ENCODE results near the gene ITGA8.

Gene ITGA8

GRCh38 chr10:15735763-15736162 is 16.0 kb upstream of the ITGA8 start:
- DNase-seq (ENCODE audit: low read depth), result no peak

DNA sequence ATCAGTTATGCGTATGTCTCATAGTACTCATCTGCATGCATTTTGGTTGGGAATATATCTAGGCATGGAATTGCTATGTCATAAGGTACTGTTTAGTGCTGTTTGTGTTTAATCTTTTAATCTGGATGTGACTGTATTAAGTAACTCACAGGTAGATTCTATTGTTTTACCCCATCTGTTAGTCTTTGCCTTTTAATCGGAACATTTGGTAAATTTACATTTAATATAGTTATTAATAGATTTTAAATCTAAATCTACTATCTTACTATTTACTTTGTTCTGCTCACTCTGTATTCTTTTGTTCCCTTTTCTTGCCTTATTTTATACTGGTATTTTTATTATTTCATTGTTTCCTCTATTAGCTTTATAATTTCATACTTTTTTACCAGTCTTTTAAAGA is 10.6 kb upstream of the ITGA8 start:
- no peak for DNase-seq (ENCODE audit: low read depth)

- no peak for DNase-seq (ENCODE audit: low read depth)
These were observed 10.2 kb upstream of the ITGA8 start for GRCh38 chr10:15729890-15730289.

DNA sequence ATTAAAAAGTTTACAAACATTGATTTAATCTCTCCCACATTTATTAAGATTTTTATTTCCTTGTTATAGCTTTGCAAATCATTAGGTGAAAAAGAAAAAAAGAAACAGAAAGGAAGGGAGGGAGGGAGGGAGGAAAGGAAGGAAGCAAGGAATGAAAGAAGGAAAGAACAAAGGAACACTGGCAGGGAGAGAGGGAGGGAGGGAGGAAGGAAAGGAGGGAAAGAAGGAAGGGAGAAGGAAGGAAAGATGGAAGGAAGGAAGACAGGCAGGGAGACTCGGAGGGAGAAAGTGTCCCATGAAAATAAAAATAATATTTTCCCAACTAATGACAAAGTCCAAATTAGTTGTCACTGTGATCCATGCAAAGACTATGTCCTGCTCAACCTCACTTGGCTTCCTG is 6.3 kb upstream of the ITGA8 start:
- no peak for DNase-seq (ENCODE audit: low read depth)

GRCh38 chr10:15725603-15726002 is 5.9 kb upstream of the ITGA8 start:
- DNase-seq (ENCODE audit: low read depth), result no peak

DNA sequence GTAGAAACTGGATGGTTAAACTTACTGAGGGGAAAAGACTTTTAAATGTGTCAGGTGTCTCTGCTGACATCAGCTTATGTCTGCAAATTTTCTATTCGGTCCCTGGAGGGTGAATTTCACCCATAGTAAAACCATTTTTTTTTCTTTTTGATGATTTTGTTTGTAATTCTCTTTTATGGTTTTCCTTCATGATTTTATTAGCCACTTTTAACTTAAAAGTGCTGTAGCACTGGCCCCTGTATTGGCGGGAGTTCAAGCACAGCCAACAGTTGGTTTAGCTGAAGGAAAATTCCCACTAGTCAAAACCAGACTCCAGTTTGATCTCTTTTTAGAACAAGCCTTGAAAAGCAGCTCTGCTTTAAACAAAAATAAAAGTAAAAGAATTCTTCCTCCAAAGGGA is 5.0 kb upstream of the ITGA8 start:
- DNase-seq (ENCODE audit: low read depth), result no peak

DNA sequence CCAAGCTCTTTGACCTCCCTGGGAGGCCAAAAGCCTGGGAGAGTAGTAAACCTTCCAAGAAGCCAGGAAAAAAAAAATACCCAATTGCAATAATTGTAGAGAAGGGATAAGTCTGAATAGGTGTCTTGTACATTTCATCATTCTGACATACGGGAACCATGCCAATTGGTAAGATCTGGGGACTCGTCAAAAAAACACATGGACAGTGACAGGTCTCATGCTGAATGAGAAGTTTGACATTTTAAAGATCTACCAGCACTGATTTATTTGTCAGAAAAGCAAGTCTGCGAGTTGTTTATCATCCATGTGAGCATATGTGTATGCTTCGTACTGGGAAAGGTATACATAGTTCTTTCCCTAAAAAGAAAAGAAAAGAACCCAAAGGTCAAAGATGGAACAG is 4.1 kb upstream of the ITGA8 start:
- DNase-seq (ENCODE audit: low read depth), result no peak

GRCh38 chr10:15720635-15721287 is 1.0 kb upstream of the ITGA8 start:
- DNase-seq (ENCODE audit: low read depth), result no peak

DNA sequence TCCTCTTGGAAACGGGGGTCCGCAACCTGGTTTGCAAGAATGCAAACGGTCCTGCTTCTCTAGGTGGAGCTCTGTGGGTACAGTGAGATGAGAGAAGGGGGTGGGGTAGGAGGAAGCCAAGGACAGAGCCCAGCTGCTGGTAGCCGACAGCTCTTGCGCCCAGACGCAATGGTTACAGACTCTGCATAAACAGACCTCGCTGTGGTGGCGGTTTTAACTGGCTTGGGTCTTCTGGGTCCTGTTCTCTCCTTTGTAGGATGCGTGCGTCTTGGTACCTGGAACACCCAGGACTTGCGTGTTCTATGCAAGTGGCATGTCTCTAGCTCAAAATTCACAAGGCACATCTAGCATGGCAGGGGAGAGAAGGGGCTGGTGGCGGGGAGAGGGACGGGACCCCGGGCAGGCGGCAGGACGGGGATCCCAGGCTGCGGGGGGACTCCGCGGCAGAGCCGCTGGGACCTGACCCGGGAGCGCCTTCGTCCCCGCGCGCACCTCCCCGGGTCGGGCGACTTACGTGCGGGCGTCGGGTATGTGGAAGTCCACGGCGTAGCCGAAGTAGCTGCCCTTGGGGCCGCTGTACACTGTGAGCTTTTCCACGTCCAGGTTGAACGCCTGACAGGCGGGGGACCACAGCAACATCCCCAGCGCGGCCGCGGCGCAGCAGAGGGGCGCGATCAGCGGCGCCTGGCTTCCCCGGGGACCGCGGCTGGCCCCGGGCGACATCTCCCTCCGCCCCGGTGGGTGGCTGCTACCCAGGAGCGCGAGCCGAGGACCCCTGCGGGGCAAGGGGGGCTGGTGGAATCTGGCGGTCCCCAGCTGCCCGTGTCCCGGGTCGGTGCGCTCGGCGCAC is 448 bp downstream of the ITGA8 start:
- DNase-seq (ENCODE audit: low read depth), result no peak

GRCh38 chr10:15718694-15719048 is 1.1 kb downstream of the ITGA8 start:
- no peak for DNase-seq (ENCODE audit: low read depth)

DNA sequence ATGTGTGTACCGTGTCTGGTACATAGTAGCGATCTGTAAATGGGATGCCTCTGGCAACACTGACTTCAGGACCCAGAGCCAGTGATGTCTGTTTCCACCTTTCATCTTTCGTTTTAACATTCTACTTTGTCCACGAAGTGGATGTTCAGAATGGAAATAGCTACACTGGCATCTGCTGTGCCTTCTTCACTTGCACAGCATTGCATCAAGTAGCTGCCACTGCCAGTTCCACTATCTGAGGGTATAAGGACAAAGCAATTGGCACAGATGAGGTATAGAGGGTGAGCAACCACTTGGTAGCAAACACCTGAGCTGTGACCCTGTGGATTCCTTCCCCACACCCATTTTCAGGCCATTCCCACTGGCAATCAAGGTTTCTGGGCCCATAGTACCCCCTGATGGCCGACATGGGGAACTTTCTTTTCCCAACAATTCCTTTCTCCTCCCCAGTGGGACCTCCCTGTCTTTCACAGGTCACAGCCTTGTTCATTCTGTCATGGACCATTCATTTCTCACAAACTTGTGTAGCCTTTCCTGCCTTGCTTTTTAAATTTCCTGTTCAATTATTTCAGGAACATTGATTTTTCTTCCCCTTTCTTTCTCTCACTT is 4.0 kb downstream of the ITGA8 start:
- no peak for DNase-seq (ENCODE audit: low read depth)

DNA sequence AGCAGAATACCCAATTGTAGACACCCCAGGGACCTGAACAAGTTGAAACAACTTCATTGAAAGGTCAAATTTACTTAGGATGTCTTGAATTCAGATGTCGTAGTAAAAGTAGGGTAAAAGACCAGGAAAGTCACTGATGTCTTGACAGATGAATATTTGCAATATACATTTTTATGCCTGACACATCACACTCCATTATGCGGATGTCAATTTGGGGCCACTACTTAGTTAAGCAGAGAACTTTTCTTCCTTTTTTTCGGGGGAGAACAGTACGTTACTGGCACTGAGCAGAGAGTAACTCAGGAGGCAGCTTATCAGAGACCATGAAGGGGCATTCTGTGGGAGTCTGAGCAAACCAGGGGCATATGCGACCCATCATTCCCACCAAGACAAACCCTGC is 4.9 kb downstream of the ITGA8 start:
- no peak for DNase-seq (ENCODE audit: low read depth)

DNA sequence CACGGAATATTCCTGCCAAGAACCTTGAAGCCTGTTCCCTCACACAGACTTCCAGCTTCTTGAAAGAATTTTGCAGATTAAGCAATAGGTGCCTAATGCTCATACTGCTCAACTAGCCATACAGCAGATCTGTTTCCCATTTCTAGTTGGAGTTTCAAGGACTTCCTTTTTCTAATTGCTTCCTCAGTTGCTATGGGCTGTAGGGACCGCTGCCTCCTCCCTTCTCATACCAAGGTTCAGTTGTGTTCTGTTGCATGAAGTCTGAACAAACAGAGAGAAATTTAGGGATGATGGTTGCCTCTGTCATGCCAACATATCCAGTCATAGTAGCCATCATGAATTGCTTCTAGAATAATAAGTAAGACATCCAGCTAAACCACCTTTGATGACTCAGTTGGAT is 6.8 kb downstream of the ITGA8 start:
- DNase-seq (ENCODE audit: low read depth), result no peak

GRCh38 chr10:15710455-15710854 is 9.3 kb downstream of the ITGA8 start:
- no peak for DNase-seq (ENCODE audit: low read depth)

DNA sequence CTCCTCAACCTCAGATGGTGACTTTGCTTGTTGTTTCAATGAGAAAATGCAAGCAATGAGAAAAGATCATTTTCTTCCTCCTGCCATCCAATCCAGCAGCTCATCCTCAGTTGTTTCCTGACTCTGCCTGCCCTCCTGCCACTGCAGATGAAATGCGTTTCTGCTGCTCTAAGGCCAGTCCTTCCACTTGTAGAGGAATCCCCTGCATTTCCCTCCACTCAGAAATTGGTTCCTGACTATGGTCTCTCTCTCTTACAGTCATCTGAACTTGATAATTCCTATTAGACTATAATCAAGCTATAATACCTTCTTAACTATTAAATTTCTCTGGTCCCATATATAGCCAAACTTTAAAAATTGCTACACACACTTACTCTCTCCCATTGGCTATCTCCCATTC is 14.4 kb downstream of the ITGA8 start:
- DNase-seq (ENCODE audit: low read depth), result no peak

DNA sequence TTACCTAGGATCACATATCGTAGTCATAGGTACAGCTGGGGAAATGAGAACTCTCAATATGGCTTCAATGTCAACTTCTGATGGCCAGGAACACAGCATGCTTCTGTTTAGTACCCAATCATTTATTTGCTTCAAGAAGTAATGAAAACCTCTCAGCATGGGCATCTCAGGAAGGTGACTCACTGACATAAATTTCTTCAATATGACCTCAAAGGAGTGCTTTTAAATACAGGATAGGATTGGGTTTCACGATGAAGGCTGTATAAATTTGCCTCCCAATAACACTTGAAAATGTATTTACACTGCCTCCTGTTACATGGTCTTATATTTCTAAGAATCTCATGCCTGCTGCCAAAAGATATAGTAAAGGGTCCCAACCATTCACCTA is 15.1 kb downstream of the ITGA8 start:
- no peak for DNase-seq (ENCODE audit: low read depth)

DNA sequence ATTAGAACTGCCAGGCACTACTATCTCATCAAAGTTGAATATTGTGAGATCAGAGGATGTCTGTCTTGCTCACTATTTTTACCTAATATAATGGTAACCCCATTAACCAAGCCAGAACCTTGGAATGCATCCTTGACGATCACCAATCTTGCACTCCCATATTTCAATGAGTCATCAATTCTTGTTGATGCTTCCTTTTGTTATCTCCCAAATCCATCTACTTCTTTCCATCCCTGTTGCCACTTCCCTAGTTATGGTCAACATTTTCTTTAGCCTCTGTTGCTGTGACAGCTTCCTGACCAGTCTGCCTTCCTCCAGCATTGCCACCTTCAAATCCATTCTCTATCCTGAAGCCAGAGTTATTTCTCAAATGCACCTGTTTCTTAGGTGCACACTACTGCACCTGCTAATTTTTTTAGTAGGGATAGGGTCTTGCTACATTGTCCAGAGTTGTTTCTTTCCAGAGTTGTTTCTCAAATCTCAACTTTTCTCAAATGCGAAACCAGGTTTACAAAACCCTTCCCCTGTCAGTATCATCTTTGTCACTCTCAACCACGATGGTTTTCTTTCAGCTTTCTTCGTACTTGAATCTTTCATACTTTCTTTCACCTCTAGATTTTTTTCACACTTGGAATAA is 15.7 kb downstream of the ITGA8 start:
- DNase-seq (ENCODE audit: low read depth), result no peak

GRCh38 chr10:15703151-15703880 is 16.4 kb downstream of the ITGA8 start:
- DNase-seq (ENCODE audit: low read depth), result no peak

- no peak for DNase-seq (ENCODE audit: low read depth)
These were observed 19.5 kb downstream of the ITGA8 start for GRCh38 chr10:15700078-15700674.

GRCh38 chr10:15695852-15696251 is 23.9 kb downstream of the ITGA8 start:
- DNase-seq (ENCODE audit: low read depth), result no peak

GRCh38 chr10:15690031-15690430 is 29.7 kb downstream of the ITGA8 start:
- no peak for DNase-seq (ENCODE audit: low read depth)

DNA sequence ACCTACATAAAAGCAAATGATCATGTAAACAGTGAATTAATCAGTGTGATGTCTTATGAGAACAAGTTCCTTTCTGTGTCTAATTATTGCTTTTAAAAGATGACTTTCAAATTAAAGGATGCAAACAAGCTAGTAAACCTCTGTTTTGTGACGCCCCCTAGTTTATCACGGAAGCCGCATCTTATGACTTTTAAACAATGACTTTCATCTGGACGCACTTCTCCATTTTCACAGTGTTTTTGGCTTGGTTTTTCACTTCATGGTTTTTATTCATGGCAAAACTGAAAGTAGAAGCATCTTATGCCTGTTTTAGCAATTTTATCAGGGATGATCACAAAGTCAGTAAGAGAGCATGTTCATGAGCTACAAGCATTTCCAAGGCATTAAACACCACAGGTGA is 35.0 kb downstream of the ITGA8 start:
- DNase-seq (ENCODE audit: low read depth), result no peak

All from activated gamma-delta T cell treated with anti-CD3 and anti-CD28 coated beads, Interleukin-2, amount 50 U/mL, for 16 hours (primary cell).